ENCODE data around the gene ZYG11B. TPM values are rescaled to one million over a fixed set of nuclear protein-coding genes. Genes with fewer than 3 reads are reported as not detected.

ZYG11B gene
- total RNA-seq, 2 experiments from 2014 or later = 10.8 to 10.9 TPM

DNA sequence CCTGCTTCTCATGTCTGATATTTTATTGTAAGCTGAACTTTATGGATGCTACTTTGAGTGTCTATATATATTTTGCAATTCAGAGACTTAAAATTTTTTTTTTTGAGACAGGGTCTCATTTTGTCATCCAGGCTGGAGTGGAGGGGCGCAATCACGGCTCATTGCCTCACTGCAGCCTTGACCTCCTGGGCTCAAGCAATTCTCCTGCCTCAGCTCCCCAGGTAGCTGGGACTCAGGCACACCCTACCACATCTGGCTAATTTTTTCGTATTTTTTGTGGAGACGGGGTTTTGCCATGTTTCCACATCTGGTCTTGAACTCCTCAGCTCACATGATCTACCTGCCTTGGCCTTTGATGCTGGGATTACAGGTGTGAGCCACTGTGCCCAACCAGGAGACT is 124.7 kb downstream of the ZYG11B start:
- intact Hi-C loops (cut with micrococcal nuclease) = no loop called here
- CTCF ChIA-PET = interaction anchor here (1.3 kb wide), 1 partner anchor 16 kb away, joined by 3 read pairs; no protein-coding TSS in a partner anchor

GRCh38 chr1:52852854-52853253 is 126.6 kb downstream of the ZYG11B start:
- POLR2A ChIA-PET = no interaction called here
- H3K36me3 Mint-ChIP-seq (ENCODE audit: low read depth) = no peaks in the 10 kb centered on the region
- no peaks in the 10 kb centered on the region for H3K9me3 Mint-ChIP-seq
- H3K27ac Mint-ChIP-seq = no peak overlapping the region
- H3K4me3 Mint-ChIP-seq = no peak overlapping the region
- intact Hi-C loops (cut with micrococcal nuclease) = no loop called here
- TF ChIP-seq, protein P1, sequence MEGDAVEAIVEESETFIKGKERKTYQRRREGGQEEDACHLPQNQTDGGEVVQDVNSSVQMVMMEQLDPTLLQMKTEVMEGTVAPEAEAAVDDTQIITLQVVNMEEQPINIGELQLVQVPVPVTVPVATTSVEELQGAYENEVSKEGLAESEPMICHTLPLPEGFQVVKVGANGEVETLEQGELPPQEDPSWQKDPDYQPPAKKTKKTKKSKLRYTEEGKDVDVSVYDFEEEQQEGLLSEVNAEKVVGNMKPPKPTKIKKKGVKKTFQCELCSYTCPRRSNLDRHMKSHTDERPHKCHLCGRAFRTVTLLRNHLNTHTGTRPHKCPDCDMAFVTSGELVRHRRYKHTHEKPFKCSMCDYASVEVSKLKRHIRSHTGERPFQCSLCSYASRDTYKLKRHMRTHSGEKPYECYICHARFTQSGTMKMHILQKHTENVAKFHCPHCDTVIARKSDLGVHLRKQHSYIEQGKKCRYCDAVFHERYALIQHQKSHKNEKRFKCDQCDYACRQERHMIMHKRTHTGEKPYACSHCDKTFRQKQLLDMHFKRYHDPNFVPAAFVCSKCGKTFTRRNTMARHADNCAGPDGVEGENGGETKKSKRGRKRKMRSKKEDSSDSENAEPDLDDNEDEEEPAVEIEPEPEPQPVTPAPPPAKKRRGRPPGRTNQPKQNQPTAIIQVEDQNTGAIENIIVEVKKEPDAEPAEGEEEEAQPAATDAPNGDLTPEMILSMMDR (IDR thresholded peaks at IDR 0.05) = no peak
- DNase-seq = no peak
- peaks cover 2% of the 10 kb centered on the region for H3K27me3 Mint-ChIP-seq
- CTCF ChIA-PET = no interaction called here
- no peak for ATAC-seq
- no peaks in the 10 kb centered on the region for H3K4me1 Mint-ChIP-seq (ENCODE audit: low read depth)

More for the DNA sequence above, 124.7 kb downstream of the ZYG11B start:
- no peak for ATAC-seq
- TF ChIP-seq, protein P1 (IDR thresholded peaks at IDR 0.05) = no peak
- Mint-ChIP-seq H3K36me3 (ENCODE audit: low read depth) (no peaks in the 10 kb centered on the region), H3K27me3 (peaks cover 2% of the 10 kb centered on the region), H3K27ac (no peak overlapping the region), H3K4me1 (ENCODE audit: low read depth) (no peaks in the 10 kb centered on the region), H3K4me3 (no peak overlapping the region), H3K9me3 (no peaks in the 10 kb centered on the region)
- DNase-seq = no peak
- POLR2A ChIA-PET = interaction anchor here (0.6 kb wide), 1 partner anchor 148 kb away, joined by 3 read pairs; no protein-coding TSS in a partner anchor

DNA sequence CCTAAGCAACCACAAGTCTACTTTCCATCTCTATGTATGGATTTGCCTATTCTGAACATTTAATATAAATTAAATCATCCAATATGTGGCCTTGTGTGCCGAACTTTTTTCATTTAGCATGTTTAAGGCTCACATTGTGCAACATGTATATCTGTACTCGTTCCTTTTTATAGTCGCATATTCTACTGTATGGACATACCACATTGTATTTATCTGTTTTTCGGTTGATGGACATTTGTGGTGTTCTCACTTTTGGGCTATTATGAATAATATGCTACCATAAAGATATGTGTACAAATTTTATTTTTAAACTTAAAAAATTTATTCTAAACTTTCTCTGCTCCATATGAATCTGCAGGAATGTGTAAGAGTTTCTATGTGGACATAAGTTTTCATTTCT is 129.3 kb downstream of the ZYG11B start:
- Mint-ChIP-seq H3K27me3 (peaks cover 2% of the 10 kb centered on the region), H3K4me3 (no peak overlapping the region), H3K9me3 (no peaks in the 10 kb centered on the region), H3K36me3 (ENCODE audit: low read depth) (no peaks in the 10 kb centered on the region), H3K27ac (no peak overlapping the region), H3K4me1 (ENCODE audit: low read depth) (no peaks in the 10 kb centered on the region)
- TF ChIP-seq, protein P1 (IDR thresholded peaks at IDR 0.05) = no peak
- ATAC-seq (no peak), DNase-seq (no peak)
- ChIA-PET POLR2A (no interaction called here), CTCF (no interaction called here)
- intact Hi-C loops (cut with micrococcal nuclease) = no loop called here

GRCh38 chr1:52856026-52856425 is 129.8 kb downstream of the ZYG11B start:
- Mint-ChIP-seq H3K27ac (no peak overlapping the region), H3K4me1 (ENCODE audit: low read depth) (no peaks in the 10 kb centered on the region), H3K36me3 (ENCODE audit: low read depth) (no peaks in the 10 kb centered on the region), H3K4me3 (no peak overlapping the region), H3K27me3 (peaks cover 2% of the 10 kb centered on the region), H3K9me3 (no peaks in the 10 kb centered on the region)
- no peak for ATAC-seq
- POLR2A ChIA-PET = no interaction called here
- TF ChIP-seq, protein P1 (IDR thresholded peaks at IDR 0.05) = no peak
- CTCF ChIA-PET = interaction anchor here (1.2 kb wide), 1 partner anchor 66 kb away, joined by 3 read pairs; the partner anchor contains the start of gene ECHDC2
- no peak for DNase-seq
- intact Hi-C loops (cut with micrococcal nuclease) = no loop called here

- POLR2A ChIA-PET = interaction anchor here (1.0 kb wide), 1 partner anchor 14 kb away, joined by 4 read pairs; the partner anchor contains the start of gene ZYG11A
- CTCF ChIA-PET = interaction anchor here (1.4 kb wide), 1 partner anchor 32 kb away, joined by 4 read pairs; no protein-coding TSS in a partner anchor
- H3K36me3 Mint-ChIP-seq (ENCODE audit: low read depth) = no peaks in the 10 kb centered on the region
- no peak for ATAC-seq
- no peak for DNase-seq
- no peaks in the 10 kb centered on the region for H3K4me1 Mint-ChIP-seq (ENCODE audit: low read depth)
- peaks cover 2% of the 10 kb centered on the region for H3K27me3 Mint-ChIP-seq
- no peak overlapping the region for H3K27ac Mint-ChIP-seq
- TF ChIP-seq, protein P1 (IDR thresholded peaks at IDR 0.05) = no peak
- H3K9me3 Mint-ChIP-seq = no peaks in the 10 kb centered on the region
- intact Hi-C loops (cut with micrococcal nuclease) = no loop called here
- no peak overlapping the region for H3K4me3 Mint-ChIP-seq
Measured at GRCh38 chr1:52857443-52857842, 131.2 kb downstream of the ZYG11B start.
